C4-2B (cell line): ENCODE measurements around the gene NTRK2.

Source experiments
- H3K27ac ChIP-seq: fragments of 450-650 bp; 2 replicates; pipeline ENCODE4 v1.5.1; 2017
- ZFX ChIP-seq: fragments of 450-650 bp; IDR thresholded peaks from 2 replicates; pipeline ENCODE4 v1.6.1; 2017
- TF ChIP-seq, protein P1 (sequence below): fragments of 450-650 bp; conservative IDR thresholded peaks from 2 replicates; pipeline ENCODE4 v1.5.1; 2017; ENCODE audit warnings: mild to moderate bottlenecking

Gene NTRK2

GRCh38 chr9:85008215-85008614, 338.7 kb downstream of the NTRK2 start:
- no peak for TF ChIP-seq ZFX
- TF ChIP-seq, protein P1, sequence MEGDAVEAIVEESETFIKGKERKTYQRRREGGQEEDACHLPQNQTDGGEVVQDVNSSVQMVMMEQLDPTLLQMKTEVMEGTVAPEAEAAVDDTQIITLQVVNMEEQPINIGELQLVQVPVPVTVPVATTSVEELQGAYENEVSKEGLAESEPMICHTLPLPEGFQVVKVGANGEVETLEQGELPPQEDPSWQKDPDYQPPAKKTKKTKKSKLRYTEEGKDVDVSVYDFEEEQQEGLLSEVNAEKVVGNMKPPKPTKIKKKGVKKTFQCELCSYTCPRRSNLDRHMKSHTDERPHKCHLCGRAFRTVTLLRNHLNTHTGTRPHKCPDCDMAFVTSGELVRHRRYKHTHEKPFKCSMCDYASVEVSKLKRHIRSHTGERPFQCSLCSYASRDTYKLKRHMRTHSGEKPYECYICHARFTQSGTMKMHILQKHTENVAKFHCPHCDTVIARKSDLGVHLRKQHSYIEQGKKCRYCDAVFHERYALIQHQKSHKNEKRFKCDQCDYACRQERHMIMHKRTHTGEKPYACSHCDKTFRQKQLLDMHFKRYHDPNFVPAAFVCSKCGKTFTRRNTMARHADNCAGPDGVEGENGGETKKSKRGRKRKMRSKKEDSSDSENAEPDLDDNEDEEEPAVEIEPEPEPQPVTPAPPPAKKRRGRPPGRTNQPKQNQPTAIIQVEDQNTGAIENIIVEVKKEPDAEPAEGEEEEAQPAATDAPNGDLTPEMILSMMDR: no peak
- no peak overlapping the region for H3K27ac ChIP-seq

- TF ChIP-seq, protein P1: no peak
- no peak for TF ChIP-seq ZFX
Observed at GRCh38 chr9:85009251-85009650, 339.7 kb downstream of the NTRK2 start.

DNA sequence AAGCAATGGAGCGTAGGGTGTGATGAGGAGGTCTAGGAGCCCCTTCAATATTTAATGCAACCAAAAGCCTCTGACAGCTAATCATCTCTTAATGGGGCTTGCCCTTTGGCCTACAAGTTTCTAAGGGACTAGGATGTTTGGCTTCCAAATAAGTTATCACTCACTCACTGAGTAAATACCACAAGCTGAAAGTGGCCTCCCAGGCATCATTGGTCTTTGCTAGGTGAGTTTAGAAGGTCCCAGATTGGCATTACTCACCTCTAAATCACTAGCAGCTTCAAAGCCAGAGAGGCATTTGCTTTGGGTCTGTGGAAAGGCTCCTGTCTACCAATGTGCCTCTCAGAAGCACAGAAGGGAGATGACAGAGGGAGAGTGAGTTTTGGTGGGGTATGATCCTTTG, 344.2 kb downstream of the NTRK2 start:
- no peak overlapping the region for H3K27ac ChIP-seq
- TF ChIP-seq, protein P1: no peak
- TF ChIP-seq ZFX: no peak

More at GRCh38 chr9:85009251-85009650, 339.7 kb downstream of the NTRK2 start:
- H3K27ac ChIP-seq: no peak overlapping the region

GRCh38 chr9:85014292-85014691, 344.8 kb downstream of the NTRK2 start:
- H3K27ac ChIP-seq: no peak overlapping the region
- TF ChIP-seq, protein P1: no peak

GRCh38 chr9:85016384-85017006, 347.0 kb downstream of the NTRK2 start:
- H3K27ac ChIP-seq: no peak overlapping the region
- TF ChIP-seq, protein P1: no peak
- no peak for TF ChIP-seq ZFX

GRCh38 chr9:85020791-85021190, 351.3 kb downstream of the NTRK2 start:
- TF ChIP-seq, protein P1: no peak
- TF ChIP-seq ZFX: no peak
- no peak overlapping the region for H3K27ac ChIP-seq

GRCh38 chr9:85021686-85022085, 352.2 kb downstream of the NTRK2 start:
- no peak overlapping the region for H3K27ac ChIP-seq
- no peak for TF ChIP-seq ZFX
- TF ChIP-seq, protein P1: no peak
